HG03469 (cell line): ENCODE results near the gene HTT.
"Not testable (repeated sequence)": the region's sequence is repeated elsewhere in the genome, so short reads cannot be mapped to it uniquely, and the experiment has no call there.

ENCODE experiments used
- ATAC-seq: cut with Tn5 transposase; IDR thresholded peaks from one replicate; pipeline ENCODE4 v1.9.1; 2021; ENCODE audit warnings: mild to moderate bottlenecking, moderate library complexity, moderate number of reproducible peaks; ENCODE audit not compliant: unreplicated experiment

HTT gene

DNA sequence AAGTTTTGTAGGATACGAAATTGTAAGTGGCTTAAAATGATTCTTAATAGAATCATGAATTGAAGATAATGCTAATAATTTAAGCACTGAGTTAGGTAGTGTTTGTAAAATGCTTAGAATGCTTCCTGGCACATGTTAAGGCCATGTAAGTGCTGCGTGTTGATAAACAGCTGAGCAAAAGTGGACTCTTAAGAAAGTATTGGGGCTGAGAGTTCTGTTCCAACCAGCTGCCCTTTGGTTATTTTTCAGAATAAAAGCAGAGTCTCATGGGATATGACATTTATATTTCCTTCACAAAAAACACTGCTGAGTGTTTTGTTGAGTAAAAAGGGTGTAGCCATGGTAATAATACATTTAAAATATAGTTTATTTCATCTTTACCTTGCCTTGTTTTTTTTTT is 42.5 kb downstream of the HTT start:
- no peak for ATAC-seq

DNA sequence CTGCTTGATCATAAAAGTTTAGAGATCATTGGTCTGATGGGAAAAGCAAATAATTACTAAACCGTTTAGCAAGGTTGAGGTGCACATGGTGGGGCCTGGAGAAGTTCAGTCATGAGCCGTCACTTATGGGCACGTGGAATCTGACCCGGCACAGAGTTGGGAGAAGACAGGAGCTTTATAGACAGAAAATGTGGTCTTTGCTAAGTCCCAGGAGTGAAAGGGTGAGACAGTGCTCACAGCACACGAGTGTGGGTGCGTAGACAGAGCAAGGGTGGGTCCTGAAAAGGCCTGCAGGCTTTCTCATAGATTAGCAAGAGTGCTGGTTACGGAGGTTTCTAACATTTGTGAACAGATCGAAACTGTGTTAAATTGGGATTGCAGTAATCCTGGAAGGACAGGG is 43.8 kb downstream of the HTT start:
- ATAC-seq, result no peak

GRCh38 chr4:3119464-3119863 is 45.0 kb downstream of the HTT start:
- no peak for ATAC-seq

- no peak for ATAC-seq
These were observed 46.6 kb downstream of the HTT start for GRCh38 chr4:3121110-3121509.

- no peak for ATAC-seq
These were observed 47.1 kb downstream of the HTT start for GRCh38 chr4:3121596-3121995.

DNA sequence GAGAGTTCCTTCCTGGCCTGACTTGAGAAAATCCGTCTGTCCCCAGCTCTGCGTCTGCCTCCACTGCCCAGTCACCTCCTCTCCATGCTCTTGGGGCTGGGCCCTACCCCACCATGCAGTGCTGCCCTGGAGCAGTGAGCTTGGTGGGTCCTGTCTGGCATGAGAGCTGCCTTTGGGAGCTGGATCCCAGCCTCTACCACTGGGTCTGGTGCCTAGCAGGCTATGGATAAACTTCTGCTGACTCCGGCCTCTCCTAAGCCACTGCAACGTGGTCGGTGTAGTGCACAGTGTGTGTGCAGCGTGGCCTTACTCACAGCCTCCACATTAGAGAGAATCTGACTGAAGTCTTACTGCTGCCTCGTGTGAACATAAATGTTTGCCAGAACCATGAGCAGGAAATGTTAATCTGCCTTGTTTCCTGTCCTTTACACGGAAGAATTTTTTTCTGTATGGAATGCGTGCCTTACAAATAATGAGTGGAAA is 47.6 kb downstream of the HTT start:
- ATAC-seq, result no peak

DNA sequence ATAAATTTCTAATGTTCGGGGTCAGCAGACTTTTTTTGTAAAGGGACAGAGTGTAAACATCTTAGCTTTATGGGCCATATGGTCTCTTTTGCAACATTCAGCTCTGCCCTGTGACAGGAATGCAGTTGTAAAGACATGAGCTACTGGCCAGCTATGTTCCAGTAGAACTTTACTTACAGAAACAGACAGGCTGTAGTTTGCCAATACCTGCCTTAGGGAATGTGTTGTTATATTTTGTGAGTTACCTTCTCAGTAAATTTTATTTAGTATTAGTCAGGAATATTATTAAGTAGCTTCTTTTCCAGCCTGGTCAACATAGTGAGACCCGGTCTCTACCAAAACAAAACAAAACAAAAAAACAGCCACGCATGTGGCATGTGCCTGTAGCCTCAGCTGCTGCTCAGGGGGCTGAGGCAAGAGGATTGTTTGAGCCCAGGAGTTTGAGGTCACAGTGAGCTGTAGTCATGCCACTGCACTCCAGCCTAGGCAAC is 48.7 kb downstream of the HTT start:
- ATAC-seq, result no peak

DNA sequence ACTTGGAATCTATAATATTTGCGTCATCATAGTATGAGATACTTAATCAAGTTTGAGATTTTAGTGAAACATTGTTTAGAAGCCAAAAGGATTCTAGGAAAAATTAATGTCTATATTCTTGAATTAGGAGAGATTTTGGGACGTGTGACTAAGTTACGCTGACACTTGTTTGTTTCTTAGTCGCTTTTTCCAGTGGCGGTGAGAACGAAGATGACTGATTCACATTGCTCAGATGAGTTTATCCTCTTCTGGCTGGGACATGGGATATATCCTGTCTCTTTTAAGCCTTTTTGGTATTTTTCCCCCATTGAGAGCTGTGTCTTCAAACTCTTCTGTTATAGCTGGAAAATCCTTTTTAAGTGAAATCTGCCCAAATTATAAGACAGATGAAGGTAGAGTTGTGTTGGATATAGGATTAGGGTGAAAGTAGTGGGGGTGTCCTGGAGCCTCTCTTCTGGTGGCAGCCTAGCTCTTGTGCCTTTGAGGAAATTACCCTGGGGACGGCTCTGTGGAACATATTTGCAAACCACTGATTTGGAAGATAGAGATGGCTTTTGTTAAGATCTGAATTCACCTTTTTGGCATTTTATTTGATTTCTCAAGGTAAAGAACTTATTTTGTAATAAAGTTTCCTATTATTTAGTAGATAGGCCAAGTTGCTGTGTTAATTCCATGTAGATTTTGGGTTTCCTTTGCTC is 49.7 kb downstream of the HTT start:
- ATAC-seq, result no peak

GRCh38 chr4:3127112-3127511 is 52.6 kb downstream of the HTT start:
- ATAC-seq, result no peak

DNA sequence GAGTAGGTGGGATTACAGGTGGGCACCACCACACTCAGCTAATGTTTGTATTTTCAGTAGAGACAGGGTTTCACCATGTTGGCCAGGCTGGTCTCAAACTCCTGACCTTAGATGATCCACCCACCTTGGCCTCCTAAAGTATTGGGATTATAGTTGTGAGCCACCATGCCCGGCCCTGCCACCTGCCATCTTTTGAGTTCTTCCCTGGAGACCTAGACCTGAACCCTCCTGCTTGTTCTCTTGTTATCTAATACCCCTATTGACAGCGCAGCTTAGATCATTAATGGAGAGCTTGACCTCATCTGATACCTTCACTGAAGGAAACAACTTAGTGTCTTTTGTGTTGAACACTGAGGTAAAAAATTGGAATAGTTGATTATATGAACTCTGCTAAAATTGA is 53.6 kb downstream of the HTT start:
- ATAC-seq, result no peak

DNA sequence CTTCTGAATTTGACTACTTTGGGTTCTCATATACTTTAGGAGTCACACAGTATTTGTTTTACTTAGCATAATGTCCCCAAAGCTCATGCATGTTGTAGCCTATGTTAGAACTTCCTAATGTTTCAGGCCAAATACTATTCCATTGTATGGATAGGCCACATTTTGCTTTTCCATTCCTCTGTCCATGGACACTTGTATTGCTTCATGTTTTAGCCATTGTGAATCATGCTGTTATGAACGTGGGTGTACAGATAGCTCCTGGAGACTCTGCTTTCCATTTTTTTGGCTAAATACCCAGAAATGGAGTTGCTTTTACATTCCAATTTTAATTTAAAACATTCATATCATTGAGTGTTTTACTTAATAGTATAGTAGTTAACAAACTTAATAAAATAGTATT is 54.5 kb downstream of the HTT start:
- no peak for ATAC-seq

- ATAC-seq, result no peak
These were observed 55.7 kb downstream of the HTT start for GRCh38 chr4:3130201-3130600.

- ATAC-seq, result no peak
These were observed 56.3 kb downstream of the HTT start for GRCh38 chr4:3130826-3131225.

- no peak for ATAC-seq
These were observed 59.7 kb downstream of the HTT start for GRCh38 chr4:3134201-3134600.

- no peak for ATAC-seq
These were observed 60.9 kb downstream of the HTT start for GRCh38 chr4:3135155-3136011.

DNA sequence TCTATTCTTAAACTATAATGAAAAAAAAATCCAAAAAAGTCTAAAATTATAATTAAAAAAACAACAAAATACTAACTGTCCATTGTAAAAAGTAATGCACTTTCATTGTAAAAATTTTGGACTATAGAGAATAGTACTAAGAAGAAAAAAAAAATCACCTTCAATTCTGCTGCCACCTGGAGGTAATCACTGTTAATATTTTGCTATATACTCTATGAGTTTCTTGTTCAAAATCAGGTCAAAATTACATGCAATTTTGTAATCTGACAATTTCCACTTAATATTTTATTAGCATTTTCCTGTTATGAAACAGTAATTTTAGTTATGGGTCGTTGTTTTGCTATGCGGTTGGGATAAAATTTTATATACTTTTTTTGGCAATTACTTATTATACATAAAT is 62.0 kb downstream of the HTT start:
- ATAC-seq, result no peak

GRCh38 chr4:3137908-3138307 is 63.4 kb downstream of the HTT start:
- ATAC-seq, result no peak

DNA sequence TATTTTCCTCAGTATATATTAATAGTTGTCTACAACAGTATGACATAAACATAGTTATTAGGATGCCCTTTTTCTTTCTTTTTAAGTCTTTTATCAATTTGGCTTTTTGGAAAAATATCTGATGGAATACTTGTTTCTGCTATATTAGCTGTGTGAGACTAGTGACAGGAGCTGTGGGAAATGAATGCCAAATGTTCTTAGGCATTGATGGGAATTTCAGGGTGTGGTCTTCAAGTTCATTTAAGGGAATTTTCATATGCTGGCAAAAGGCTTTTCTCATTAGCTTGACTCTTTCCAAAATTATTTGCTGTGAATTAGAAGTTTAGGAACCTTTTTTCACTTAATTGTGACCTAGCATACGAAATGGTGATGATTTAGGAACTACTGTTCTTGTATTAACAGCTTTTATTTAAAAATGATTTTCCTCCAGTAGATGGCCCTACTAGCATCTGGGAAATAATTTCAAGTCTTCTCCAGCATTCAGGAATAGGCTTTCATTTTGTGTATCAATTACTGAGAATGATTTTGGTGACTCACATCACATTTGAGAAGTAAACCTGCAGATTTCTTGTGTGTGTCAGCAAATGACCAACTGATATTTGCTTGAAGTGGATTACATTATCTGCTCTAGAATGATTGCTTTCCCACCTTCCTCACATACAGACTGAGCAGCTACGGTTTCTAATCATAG is 70.9 kb downstream of the HTT start:
- ATAC-seq, result no peak

GRCh38 chr4:3148926-3149325 is 74.4 kb downstream of the HTT start:
- no peak for ATAC-seq

DNA sequence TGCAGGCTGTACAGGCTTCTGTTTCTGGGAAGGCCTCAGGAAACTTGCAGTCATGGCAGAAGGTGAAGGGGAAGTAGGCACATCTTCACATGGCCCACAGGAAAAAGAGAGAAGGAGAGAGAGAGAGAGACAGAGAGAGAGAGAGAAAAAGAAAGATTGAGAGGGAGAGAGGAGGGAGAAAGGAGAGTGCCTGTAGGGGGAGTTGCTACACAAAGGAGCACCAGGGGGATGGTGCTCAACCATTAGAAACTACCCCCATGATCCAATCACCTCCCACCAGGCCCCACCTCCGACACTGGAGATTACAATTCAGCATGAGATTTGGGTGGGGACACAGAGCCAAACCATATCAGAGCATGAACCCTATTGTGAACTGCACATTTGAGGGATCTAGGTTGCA is 76.8 kb downstream of the HTT start:
- not testable (repeated sequence) for ATAC-seq

- no peak for ATAC-seq
These were observed 82.9 kb downstream of the HTT start for GRCh38 chr4:3157366-3157765.
